HEK293 (cell line): ENCODE data around the gene SLC44A5.
A peak's percentile ranks its signal among the peaks of the same experiment; 100 is the strongest.

Experiments
- CTCF ChIA-PET: fragments of 350-600 bp; formaldehyde crosslinking; extraction: SDS; loops from one replicate; lab custom pipeline; 2021; ENCODE audit warnings: antibody characterized with exemption; lab: Yijun Ruan, JAX
- POLR2A ChIA-PET: fragments of 300-600 bp; formaldehyde crosslinking; extraction: SDS; loops from one replicate; lab custom pipeline; 2020; ENCODE audit warnings: antibody characterized with exemption, inconsistent platforms; lab: Yijun Ruan, JAX
- H3K27ac ChIP-seq: fragments of 200-500 bp; sonication (Bioruptor generic); 2 replicates; pipeline ENCODE4 v1.5.1; 2014; ENCODE audit warnings: low read depth, low read length, control low read depth, inconsistent platforms; ENCODE audit errors: extremely low read depth
- H3K36me3 ChIP-seq, 2 experiments: fragments of 200-500 bp in 1 of 2; sonication (Bioruptor generic) in 1 of 2; 1 replicate in 1 of 2; 2 replicates in 1 of 2; pipeline ENCODE4 v1.5.1; 2014 to 2017; ENCODE audit warnings: inconsistent platforms in 2 of 2, low read length in 2 of 2; ENCODE audit not compliant: control insufficient read depth in 2 of 2, insufficient read depth in 1 of 2
- H3K4me1 ChIP-seq: fragments of 200-500 bp; sonication (Bioruptor generic); 2 replicates; pipeline ENCODE4 v1.5.1; 2014; ENCODE audit warnings: mild to moderate bottlenecking, low read length, inconsistent platforms; ENCODE audit not compliant: control insufficient read depth, insufficient read depth
- H3K4me3 ChIP-seq: 2 replicates; pipeline ENCODE4 v1.5.1; 2011; ENCODE audit warnings: low read depth, mild to moderate bottlenecking, control low read depth, low read length, moderate library complexity
- H3K9me3 ChIP-seq: fragments of 200-500 bp; sonication (Bioruptor generic); 2 replicates; pipeline ENCODE4 v1.5.1; 2014; ENCODE audit warnings: low read depth, low read length, inconsistent platforms; ENCODE audit not compliant: control insufficient read depth, insufficient read depth
- BCL11B ChIP-seq: fragments of 450-650 bp; formaldehyde crosslinking; IDR thresholded peaks from 2 replicates; pipeline ENCODE4 v1.5.1; 2016; ENCODE audit warnings: low read depth, missing biosample characterization, missing genetic modification characterization
- GFI1B ChIP-seq: fragments of 450-650 bp; formaldehyde crosslinking; IDR thresholded peaks from 2 replicates; pipeline ENCODE4 v1.5.1; 2016; ENCODE audit warnings: missing biosample characterization, missing genetic modification characterization
- HOXA7 ChIP-seq: sonication (generic); formaldehyde crosslinking; IDR thresholded peaks from 2 replicates; pipeline ENCODE4 v1.8.1; 2022; ENCODE audit warnings: missing genetic modification reagents, borderline replicate concordance
- KLF1 ChIP-seq: fragments of 450-650 bp; formaldehyde crosslinking; IDR thresholded peaks from 2 replicates; pipeline ENCODE4 v1.5.1; 2016; ENCODE audit warnings: missing biosample characterization, missing genetic modification characterization
- RBAK ChIP-seq: fragments of 450-650 bp; formaldehyde crosslinking; IDR thresholded peaks from 2 replicates; pipeline ENCODE4 v1.5.1; 2016; ENCODE audit warnings: missing biosample characterization, missing genetic modification characterization
- SCRT1 ChIP-seq: fragments of 450-650 bp; formaldehyde crosslinking; IDR thresholded peaks from 2 replicates; pipeline ENCODE4 v1.5.1; 2016; ENCODE audit warnings: missing biosample characterization, missing genetic modification characterization, borderline replicate concordance
- SETDB1 ChIP-seq: IDR thresholded peaks from one replicate; pipeline ENCODE4 v1.6.1; 2017; ENCODE audit warnings: mild to moderate bottlenecking, low read length, moderate library complexity, mixed read lengths; ENCODE audit not compliant: insufficient read length
- SP7 ChIP-seq: fragments of 450-650 bp; formaldehyde crosslinking; IDR thresholded peaks from 2 replicates; pipeline ENCODE4 v1.5.1; 2016; ENCODE audit warnings: missing biosample characterization, missing genetic modification characterization
- TCF7L2 ChIP-seq: IDR thresholded peaks from 2 replicates; pipeline ENCODE4 v1.6.1; 2011; ENCODE audit warnings: low read depth, mild to moderate bottlenecking, inconsistent platforms, low read length, moderate library complexity, borderline replicate concordance
- ZNF175 ChIP-seq: fragments of 450-650 bp; formaldehyde crosslinking; IDR thresholded peaks from 2 replicates; pipeline ENCODE4 v1.5.1; 2016; ENCODE audit warnings: missing biosample characterization, missing genetic modification characterization
- ZNF184 ChIP-seq: fragments of 450-650 bp; IDR thresholded peaks from 2 replicates; pipeline ENCODE4 v1.5.1; 2018; ENCODE audit warnings: missing biosample characterization, mild to moderate bottlenecking, missing genetic modification characterization
- ZNF239 ChIP-seq: fragments of 450-650 bp; formaldehyde crosslinking; IDR thresholded peaks from 2 replicates; pipeline ENCODE4 v1.5.1; 2016; ENCODE audit warnings: missing biosample characterization, missing genetic modification characterization
- ZNF324 ChIP-seq: fragments of 450-650 bp; formaldehyde crosslinking; IDR thresholded peaks from 2 replicates; pipeline ENCODE4 v1.5.1; 2016; ENCODE audit warnings: missing biosample characterization, missing genetic modification characterization
- ZNF335 ChIP-seq: fragments of 450-650 bp; formaldehyde crosslinking; conservative IDR thresholded peaks from 2 replicates; pipeline ENCODE4 v1.5.1; 2016; ENCODE audit warnings: missing biosample characterization, missing genetic modification characterization
- ZNF394 ChIP-seq: fragments of 450-650 bp; formaldehyde crosslinking; IDR thresholded peaks from 2 replicates; pipeline ENCODE4 v1.5.1; 2016; ENCODE audit warnings: missing biosample characterization, missing genetic modification characterization, mild to moderate bottlenecking, moderate library complexity, borderline replicate concordance
- ZNF544 ChIP-seq: fragments of 450-650 bp; formaldehyde crosslinking; IDR thresholded peaks from 2 replicates; pipeline ENCODE4 v1.5.0; 2017; ENCODE audit warnings: missing biosample characterization, missing genetic modification characterization
- ZNF596 ChIP-seq: fragments of 450-650 bp; IDR thresholded peaks from 2 replicates; pipeline ENCODE4 v1.5.0; 2018; ENCODE audit warnings: missing biosample characterization, mild to moderate bottlenecking, missing genetic modification characterization, moderate library complexity
- ZNF660 ChIP-seq: fragments of 450-650 bp; IDR thresholded peaks from 2 replicates; pipeline ENCODE4 v1.5.1; 2018; ENCODE audit warnings: missing biosample characterization, mild to moderate bottlenecking, missing genetic modification characterization
- ZNF843 ChIP-seq: fragments of 450-650 bp; formaldehyde crosslinking; IDR thresholded peaks from 2 replicates; pipeline ENCODE4 v1.5.1; 2016; ENCODE audit warnings: missing biosample characterization, missing genetic modification characterization
- TF ChIP-seq, protein P1 (sequence below): fragments of 450-650 bp; formaldehyde crosslinking; IDR thresholded peaks from 2 replicates; pipeline ENCODE4 v1.5.1; 2017; ENCODE audit warnings: missing biosample characterization, missing genetic modification characterization
- TF ChIP-seq, protein P2 (sequence below): fragments of 450-650 bp; formaldehyde crosslinking; IDR thresholded peaks from 2 replicates; pipeline ENCODE4 v1.5.1; 2017; ENCODE audit warnings: missing biosample characterization, missing genetic modification characterization
- TF ChIP-seq, protein P3 (sequence below): fragments of 450-650 bp; formaldehyde crosslinking; IDR thresholded peaks from 2 replicates; pipeline ENCODE4 v1.5.1; 2016; ENCODE audit warnings: missing biosample characterization, missing genetic modification characterization
- TF ChIP-seq, protein P4 (sequence below): fragments of 450-650 bp; formaldehyde crosslinking; IDR thresholded peaks from 2 replicates; pipeline ENCODE4 v1.5.1; 2017; ENCODE audit warnings: missing biosample characterization, missing genetic modification characterization

The SLC44A5 gene

DNA sequence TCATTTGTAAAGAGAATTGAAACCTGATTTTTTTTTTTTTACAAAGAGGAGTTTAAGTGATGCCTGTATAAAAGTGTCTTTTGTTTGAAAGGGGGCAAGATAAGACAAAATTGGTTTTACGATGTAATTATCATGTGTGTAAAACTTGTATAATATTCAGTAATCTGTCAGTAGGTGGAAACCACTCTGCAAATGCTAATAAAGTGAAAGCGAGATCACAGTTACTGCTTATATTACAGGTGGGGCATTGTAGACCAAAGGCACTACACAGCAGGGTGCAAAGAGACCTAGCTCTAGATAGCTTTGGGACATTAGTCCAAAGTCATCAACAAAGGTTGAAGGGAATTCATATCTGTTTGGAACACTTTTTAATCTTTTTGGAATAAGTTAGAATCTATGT lies 302.5 kb downstream of the SLC44A5 start:
- no peak overlapping the region for H3K4me3 ChIP-seq
- ChIA-PET POLR2A (no interaction called here), CTCF (interaction anchor here (0.6 to 0.7 kb wide), 2 partner anchors 464 to 1383 kb away, joined by 4 read pairs; no protein-coding TSS in a partner anchor)
- H3K27ac ChIP-seq, result no peak overlapping the region
- H3K9me3 ChIP-seq, result no peaks in the 10 kb centered on the region
- H3K4me1 ChIP-seq, result peaks cover 5% of the 10 kb centered on the region; the same call in 1 of the 2 replicates
- TF ChIP-seq BCL11B (tag by site-specific recombination) (no peak), KLF1 (peak; percentile 49), ZNF239 (no peak), ZNF324 (no peak), ZNF843 (tag by site-specific recombination) (peak; percentile 42; the same call in 1 of the 2 replicates), SCRT1 (peak; percentile 51; the same call in 1 of the 2 replicates), SP7 (tag by site-specific recombination) (peak; percentile 48; the same call in 1 of the 2 replicates), ZNF660 (no peak), ZNF335 (0 out of 2 replicates have a peak, but pooled peaks have one; percentile 25), ZNF394 (tag by site-specific recombination) (no peak), SETDB1 (no peak), GFI1B (no peak), ZNF596 (peak; percentile 33; the same call in 1 of the 2 replicates), RBAK (tag by site-specific recombination) (no peak), TCF7L2 (peak; percentile 81; the same call in 1 of the 2 replicates)
- TF ChIP-seq, protein P1, sequence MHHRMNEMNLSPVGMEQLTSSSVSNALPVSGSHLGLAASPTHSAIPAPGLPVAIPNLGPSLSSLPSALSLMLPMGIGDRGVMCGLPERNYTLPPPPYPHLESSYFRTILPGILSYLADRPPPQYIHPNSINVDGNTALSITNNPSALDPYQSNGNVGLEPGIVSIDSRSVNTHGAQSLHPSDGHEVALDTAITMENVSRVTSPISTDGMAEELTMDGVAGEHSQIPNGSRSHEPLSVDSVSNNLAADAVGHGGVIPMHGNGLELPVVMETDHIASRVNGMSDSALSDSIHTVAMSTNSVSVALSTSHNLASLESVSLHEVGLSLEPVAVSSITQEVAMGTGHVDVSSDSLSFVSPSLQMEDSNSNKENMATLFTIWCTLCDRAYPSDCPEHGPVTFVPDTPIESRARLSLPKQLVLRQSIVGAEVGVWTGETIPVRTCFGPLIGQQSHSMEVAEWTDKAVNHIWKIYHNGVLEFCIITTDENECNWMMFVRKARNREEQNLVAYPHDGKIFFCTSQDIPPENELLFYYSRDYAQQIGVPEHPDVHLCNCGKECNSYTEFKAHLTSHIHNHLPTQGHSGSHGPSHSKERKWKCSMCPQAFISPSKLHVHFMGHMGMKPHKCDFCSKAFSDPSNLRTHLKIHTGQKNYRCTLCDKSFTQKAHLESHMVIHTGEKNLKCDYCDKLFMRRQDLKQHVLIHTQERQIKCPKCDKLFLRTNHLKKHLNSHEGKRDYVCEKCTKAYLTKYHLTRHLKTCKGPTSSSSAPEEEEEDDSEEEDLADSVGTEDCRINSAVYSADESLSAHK (tag by site-specific recombination), result peak; percentile 31; the same call in 1 of the 2 replicates
- TF ChIP-seq, protein P2, sequence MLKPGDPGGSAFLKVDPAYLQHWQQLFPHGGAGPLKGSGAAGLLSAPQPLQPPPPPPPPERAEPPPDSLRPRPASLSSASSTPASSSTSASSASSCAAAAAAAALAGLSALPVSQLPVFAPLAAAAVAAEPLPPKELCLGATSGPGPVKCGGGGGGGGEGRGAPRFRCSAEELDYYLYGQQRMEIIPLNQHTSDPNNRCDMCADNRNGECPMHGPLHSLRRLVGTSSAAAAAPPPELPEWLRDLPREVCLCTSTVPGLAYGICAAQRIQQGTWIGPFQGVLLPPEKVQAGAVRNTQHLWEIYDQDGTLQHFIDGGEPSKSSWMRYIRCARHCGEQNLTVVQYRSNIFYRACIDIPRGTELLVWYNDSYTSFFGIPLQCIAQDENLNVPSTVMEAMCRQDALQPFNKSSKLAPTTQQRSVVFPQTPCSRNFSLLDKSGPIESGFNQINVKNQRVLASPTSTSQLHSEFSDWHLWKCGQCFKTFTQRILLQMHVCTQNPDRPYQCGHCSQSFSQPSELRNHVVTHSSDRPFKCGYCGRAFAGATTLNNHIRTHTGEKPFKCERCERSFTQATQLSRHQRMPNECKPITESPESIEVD, result peak; percentile 93
- TF ChIP-seq, protein P3, sequence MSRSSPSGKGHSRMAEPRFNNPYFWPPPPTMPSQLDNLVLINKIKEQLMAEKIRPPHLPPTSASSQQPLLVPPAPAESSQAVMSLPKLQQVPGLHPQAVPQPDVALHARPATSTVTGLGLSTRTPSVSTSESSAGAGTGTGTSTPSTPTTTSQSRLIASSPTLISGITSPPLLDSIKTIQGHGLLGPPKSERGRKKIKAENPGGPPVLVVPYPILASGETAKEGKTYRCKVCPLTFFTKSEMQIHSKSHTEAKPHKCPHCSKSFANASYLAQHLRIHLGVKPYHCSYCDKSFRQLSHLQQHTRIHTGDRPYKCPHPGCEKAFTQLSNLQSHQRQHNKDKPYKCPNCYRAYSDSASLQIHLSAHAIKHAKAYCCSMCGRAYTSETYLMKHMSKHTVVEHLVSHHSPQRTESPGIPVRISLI (tag by site-specific recombination), result no peak
- TF ChIP-seq, all 188 proteins: peak for 9
- H3K36me3 ChIP-seq, result no peaks in the 10 kb centered on the region

DNA sequence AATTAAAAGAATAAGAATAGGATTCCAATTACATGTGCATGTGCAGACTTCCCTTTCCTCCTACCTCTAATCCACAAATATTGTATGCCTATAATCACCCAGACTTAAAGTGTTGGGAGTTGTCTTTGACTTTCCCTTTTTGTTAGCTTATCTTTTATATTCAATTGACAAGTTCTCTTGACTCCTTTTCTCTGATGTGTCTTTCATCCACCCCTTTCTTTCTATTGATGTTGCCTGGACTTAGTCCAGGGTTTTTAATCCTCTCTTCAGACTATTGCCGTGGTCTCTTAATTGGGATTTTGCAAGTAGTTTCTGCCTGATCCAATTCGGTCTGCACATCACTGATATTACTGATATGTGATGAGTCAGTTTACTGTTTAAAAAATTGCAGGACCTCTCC lies 305.9 kb downstream of the SLC44A5 start:
- Histone ChIP-seq H3K4me1 (peaks cover 5% of the 10 kb centered on the region; the same call in 1 of the 2 replicates), H3K4me3 (no peak overlapping the region), H3K36me3 (no peaks in the 10 kb centered on the region), H3K9me3 (no peaks in the 10 kb centered on the region), H3K27ac (no peak overlapping the region)
- no peak for TF ChIP-seq ZNF184 (tag by site-specific recombination)
- no peak for TF ChIP-seq ZNF544 (tag by site-specific recombination)
- TF ChIP-seq HOXA7, result no peak
- TF ChIP-seq, protein P4, sequence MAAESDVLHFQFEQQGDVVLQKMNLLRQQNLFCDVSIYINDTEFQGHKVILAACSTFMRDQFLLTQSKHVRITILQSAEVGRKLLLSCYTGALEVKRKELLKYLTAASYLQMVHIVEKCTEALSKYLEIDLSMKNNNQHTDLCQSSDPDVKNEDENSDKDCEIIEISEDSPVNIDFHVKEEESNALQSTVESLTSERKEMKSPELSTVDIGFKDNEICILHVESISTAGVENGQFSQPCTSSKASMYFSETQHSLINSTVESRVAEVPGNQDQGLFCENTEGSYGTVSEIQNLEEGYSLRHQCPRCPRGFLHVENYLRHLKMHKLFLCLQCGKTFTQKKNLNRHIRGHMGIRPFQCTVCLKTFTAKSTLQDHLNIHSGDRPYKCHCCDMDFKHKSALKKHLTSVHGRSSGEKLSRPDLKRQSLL (tag by site-specific recombination), result no peak
- no peak for TF ChIP-seq ZNF175 (tag by site-specific recombination)
- CTCF ChIA-PET, result interaction anchor here (0.6 kb wide), 1 partner anchor 121 kb away, joined by 3 read pairs; no protein-coding TSS in a partner anchor
- POLR2A ChIA-PET, result no interaction called here
